Subcutaneous abdominal adipose tissue (tissue), 5 donors: Measurements from ENCODE around the gene ME3.

ENCODE experiments used
- H3K27ac ChIP-seq: one replicate; pipeline ENCODE4 v1.7.0; 2013; ENCODE audit warnings: low read depth, mild to moderate bottlenecking, inconsistent platforms, low read length, moderate library complexity
- H3K27me3 ChIP-seq, 5 donors: one replicate each; pipeline ENCODE4 v1.7.0; 2013; ENCODE audit warnings: low read length in 5 of 5, inconsistent platforms in 1 of 5; ENCODE audit not compliant: control insufficient read depth in 5 of 5, insufficient read depth in 4 of 5
- H3K36me3 ChIP-seq, 5 donors: one replicate each; pipeline ENCODE4 v1.7.0; 2013; ENCODE audit warnings: low read length in 5 of 5; ENCODE audit not compliant: control insufficient read depth in 5 of 5, insufficient read depth in 5 of 5
- H3K4me1 ChIP-seq, 5 donors: one replicate each; pipeline ENCODE4 v1.7.0; 2013; ENCODE audit warnings: low read length in 5 of 5, mild to moderate bottlenecking in 3 of 5, moderate library complexity in 1 of 5; ENCODE audit not compliant: control insufficient read depth in 5 of 5, insufficient read depth in 5 of 5
- H3K4me3 ChIP-seq, 5 donors: one replicate each; pipeline ENCODE4 v1.7.0; 2013; ENCODE audit warnings: low read length in 5 of 5, low read depth in 1 of 5
- H3K9ac ChIP-seq, 5 donors: one replicate each; pipeline ENCODE4 v1.7.0; 2013; ENCODE audit warnings: low read length in 5 of 5, mild to moderate bottlenecking in 4 of 5, moderate library complexity in 3 of 5
- H3K9me3 ChIP-seq, 5 donors: one replicate each; pipeline ENCODE4 v1.7.0; 2013; ENCODE audit warnings: low read length in 5 of 5; ENCODE audit not compliant: control insufficient read depth in 5 of 5
- donor health status: healthy.
- donor health status: healthy.
- donor health status: healthy.
- donor health status: healthy.
- donor health status: healthy.

Gene ME3

DNA sequence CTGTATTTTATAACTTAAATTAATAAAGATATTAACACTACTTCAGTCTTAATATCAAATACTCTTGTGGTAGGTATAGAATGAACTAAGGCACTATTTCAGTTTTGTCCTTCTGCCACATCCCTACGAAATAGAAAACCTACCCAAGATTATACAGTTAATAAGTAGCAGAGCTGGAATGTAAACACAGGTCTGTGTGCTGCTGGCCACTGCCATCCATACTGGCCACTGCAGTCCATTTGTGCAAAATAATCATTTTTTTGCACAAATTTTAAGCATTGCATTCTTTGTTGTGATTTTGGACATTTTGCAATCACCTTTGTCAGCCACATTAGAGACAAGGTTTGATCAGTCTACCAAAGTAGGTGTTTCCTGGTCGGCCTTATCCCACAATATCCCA lies 91.9 kb downstream of the ME3 start:
- Histone ChIP-seq H3K27ac (no peak overlapping the region), H3K9me3 (no peaks in the 10 kb centered on the region)

DNA sequence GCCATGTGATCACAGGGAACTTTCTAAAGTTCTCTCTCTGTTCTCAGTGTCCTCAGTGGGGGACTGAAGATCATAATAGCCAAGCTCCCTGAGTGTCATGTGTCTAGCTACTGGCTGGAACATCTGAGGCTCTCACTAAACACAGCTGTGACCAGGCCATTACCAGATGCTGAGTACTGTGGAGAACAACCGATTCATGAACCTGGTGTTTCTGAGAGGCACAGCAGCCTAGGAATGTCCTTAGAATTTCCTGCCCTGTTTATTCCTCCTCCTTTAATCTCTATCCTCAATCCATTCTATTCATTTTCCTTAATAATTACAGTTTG lies 93.0 kb downstream of the ME3 start:
- Histone ChIP-seq H3K4me3 (no peak overlapping the region), H3K27ac (no peak overlapping the region), H3K4me1 (peaks cover 2 to 30% (median 23%) of the 10 kb centered on the region in 5 donors), H3K9ac (no peak overlapping the region), H3K27me3 (no peaks in the 10 kb centered on the region), H3K36me3 (no peaks in the 10 kb centered on the region), H3K9me3 (no peaks in the 10 kb centered on the region)

More for the DNA sequence above, 91.9 kb downstream of the ME3 start:
- Histone ChIP-seq H3K9ac (no peak overlapping the region), H3K4me1 (peaks cover 2 to 30% (median 23%) of the 10 kb centered on the region in 5 donors), H3K36me3 (no peaks in the 10 kb centered on the region), H3K4me3 (no peak overlapping the region), H3K27me3 (no peaks in the 10 kb centered on the region)

DNA sequence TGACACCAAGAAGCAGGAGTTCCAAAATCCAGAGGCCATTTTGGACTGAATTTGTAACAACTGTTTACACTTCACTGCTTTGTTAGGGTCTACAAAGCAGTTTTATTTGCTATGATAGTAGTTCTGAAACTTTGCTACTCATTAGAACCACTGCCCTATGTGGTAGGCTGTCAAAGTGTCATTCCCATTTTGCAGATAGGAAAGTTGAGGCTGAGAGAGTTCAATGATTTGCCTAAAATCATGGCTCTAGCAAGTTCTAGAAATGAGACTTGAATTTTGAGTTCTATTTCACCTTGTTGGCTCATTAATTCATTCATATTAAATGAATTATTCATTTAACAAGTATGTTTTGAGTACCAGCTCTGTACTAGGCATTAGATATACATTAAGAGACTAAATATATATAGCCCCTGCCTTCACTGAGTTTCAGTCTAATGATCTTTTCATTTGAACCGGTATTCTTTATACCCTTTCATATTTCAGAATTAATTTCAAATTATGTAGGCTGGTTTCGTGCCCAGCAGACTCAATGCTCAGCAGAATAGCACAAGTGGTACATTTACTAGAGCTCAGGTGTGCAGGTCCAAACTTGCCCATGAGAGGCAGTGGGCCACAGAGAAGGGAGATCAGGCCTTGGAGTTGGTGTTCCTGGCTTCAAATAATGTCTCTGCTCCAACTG lies 93.5 kb downstream of the ME3 start:
- Histone ChIP-seq H3K36me3 (no peaks in the 10 kb centered on the region), H3K27me3 (no peaks in the 10 kb centered on the region), H3K4me1 (peaks cover 2 to 30% (median 23%) of the 10 kb centered on the region in 5 donors), H3K4me3 (no peak overlapping the region), H3K9ac (no peak overlapping the region), H3K27ac (peak overlapping the region; percentile 2), H3K9me3 (no peaks in the 10 kb centered on the region)

DNA sequence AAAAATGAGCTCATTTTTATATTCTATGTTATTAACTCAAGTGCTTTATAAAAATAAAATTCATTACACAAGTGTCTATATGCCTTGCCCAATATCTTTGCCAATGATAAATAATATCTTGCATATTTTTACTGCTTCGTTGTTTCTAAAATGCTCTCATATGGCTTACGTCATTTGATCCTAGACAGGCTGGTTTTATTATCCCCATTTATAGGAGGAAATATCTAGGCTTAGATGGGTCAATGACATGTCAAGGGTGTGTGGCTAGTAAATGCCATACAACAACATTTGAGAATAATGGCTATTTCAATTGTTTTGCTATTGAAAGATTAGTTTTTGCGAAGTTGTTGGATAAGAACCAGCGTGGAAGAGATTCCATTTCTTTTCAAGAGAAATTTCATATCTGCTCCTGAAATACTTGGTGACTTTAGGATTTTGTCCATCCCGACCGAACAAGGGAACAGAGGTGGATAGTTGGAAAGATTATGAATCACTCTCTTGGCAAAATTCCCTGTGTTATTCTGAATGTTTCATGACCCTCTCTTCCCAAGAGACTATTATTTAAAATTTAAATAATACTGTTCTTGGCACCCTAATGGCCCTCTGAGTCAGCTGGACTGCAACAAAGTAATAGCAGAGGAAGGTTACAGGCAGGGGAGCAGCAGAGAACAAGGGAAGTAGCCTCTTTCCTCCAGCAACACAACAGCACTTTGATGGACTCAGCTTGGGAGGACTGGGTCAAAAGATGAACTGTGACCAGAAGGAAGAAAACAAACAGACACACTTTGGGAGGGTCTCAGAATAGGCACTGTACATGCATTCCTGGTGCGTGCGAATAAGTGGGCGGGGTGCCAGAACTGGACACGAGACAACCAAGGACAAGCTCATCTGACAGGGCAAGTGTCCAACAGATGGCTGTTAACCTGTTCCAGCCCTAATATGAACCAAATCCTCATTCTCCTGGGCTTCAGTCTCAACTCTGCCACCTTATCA lies 94.5 kb downstream of the ME3 start:
- H3K9me3 ChIP-seq = no peaks in the 10 kb centered on the region
- no peak overlapping the region for H3K9ac ChIP-seq
- H3K36me3 ChIP-seq = no peaks in the 10 kb centered on the region
- H3K4me1 ChIP-seq = peaks cover 2 to 30% (median 23%) of the 10 kb centered on the region in 5 donors
- H3K27me3 ChIP-seq = no peaks in the 10 kb centered on the region
- no peak overlapping the region for H3K4me3 ChIP-seq
- peak overlapping the region; percentile 47 for H3K27ac ChIP-seq

- no peak overlapping the region for H3K9ac ChIP-seq
- H3K9me3 ChIP-seq = no peaks in the 10 kb centered on the region
- H3K36me3 ChIP-seq = no peaks in the 10 kb centered on the region
- H3K4me1 ChIP-seq = peaks cover 2 to 30% (median 23%) of the 10 kb centered on the region in 5 donors
- peak overlapping the region; percentile 47 for H3K27ac ChIP-seq
- H3K27me3 ChIP-seq = no peaks in the 10 kb centered on the region
- H3K4me3 ChIP-seq = no peak overlapping the region
These were observed 95.3 kb downstream of the ME3 start for GRCh38 chr11:86576946-86577624.

- H3K9ac ChIP-seq = no peak overlapping the region
- no peak overlapping the region for H3K4me3 ChIP-seq
- H3K27me3 ChIP-seq = no peaks in the 10 kb centered on the region
- no peaks in the 10 kb centered on the region for H3K9me3 ChIP-seq
- no peaks in the 10 kb centered on the region for H3K36me3 ChIP-seq
- H3K27ac ChIP-seq = no peak overlapping the region
- H3K4me1 ChIP-seq = peaks cover 2 to 28% (median 25%) of the 10 kb centered on the region in 5 donors
These were observed 96.5 kb downstream of the ME3 start for GRCh38 chr11:86575927-86576326.

DNA sequence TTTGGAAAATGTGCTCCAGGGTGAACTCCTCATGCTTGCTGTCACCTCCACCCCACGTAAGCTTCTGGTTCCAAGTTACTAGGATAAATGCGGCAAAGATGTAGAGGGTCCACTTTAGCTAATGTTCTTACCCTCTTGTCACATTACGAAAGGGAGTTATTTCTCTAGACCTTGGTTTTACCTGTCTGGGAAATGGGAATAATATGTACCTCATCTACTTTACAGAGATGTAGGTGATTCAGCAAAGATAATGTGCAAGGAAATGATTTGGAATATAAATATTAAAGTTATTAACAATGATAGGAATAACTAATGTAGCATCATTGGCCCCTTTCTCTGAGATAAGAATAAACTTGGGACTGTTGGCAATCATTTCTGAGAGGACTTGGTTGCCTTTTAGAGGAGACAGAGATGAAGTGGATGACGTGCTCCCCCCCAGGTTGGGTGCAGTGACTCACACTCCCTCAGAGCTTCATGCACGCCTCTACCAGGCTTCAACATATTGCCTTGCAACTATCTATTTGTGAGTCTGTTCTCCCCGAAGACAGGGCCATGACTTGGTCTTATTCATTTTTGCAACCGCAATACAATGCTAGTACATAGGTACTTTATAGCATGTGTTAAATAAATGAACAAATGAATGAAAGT lies 97.1 kb downstream of the ME3 start:
- Histone ChIP-seq H3K27me3 (no peaks in the 10 kb centered on the region), H3K27ac (no peak overlapping the region), H3K9ac (no peak overlapping the region), H3K4me1 (peaks cover 2 to 28% (median 24%) of the 10 kb centered on the region in 5 donors), H3K4me3 (no peak overlapping the region), H3K36me3 (no peaks in the 10 kb centered on the region), H3K9me3 (no peaks in the 10 kb centered on the region)

- Histone ChIP-seq H3K9ac (no peak overlapping the region), H3K27me3 (no peaks in the 10 kb centered on the region), H3K36me3 (no peaks in the 10 kb centered on the region), H3K4me1 (peaks cover 2 to 28% (median 22%) of the 10 kb centered on the region in 5 donors), H3K4me3 (no peak overlapping the region), H3K9me3 (no peaks in the 10 kb centered on the region), H3K27ac (no peak overlapping the region)
These were observed 97.8 kb downstream of the ME3 start for GRCh38 chr11:86574493-86575207.

- no peaks in the 10 kb centered on the region for H3K36me3 ChIP-seq
- H3K4me1 ChIP-seq = peaks cover 0 to 9% (median 7%) of the 10 kb centered on the region in 5 donors
- H3K27ac ChIP-seq = no peak overlapping the region
- H3K27me3 ChIP-seq = no peaks in the 10 kb centered on the region
- no peak overlapping the region for H3K4me3 ChIP-seq
- no peaks in the 10 kb centered on the region for H3K9me3 ChIP-seq
- no peak overlapping the region for H3K9ac ChIP-seq
These were observed 101.0 kb downstream of the ME3 start for GRCh38 chr11:86571273-86571948.
